ENCODE results near the gene RNF31.

- no peak for TF ChIP-seq POLR2A (IDR thresholded peaks at IDR 0.05)
- no peak for TF ChIP-seq CTCF (IDR thresholded peaks at IDR 0.05)
These were observed 9.5 kb upstream of the RNF31 start for GRCh38 chr14:24137529-24138395.
